HG03039 (cell line): ENCODE results near the gene NMUR2.
A peak's percentile ranks its signal among the peaks of the same experiment; 100 is the strongest.

Source experiments
- ATAC-seq: cut with Tn5 transposase; IDR thresholded peaks from one replicate; pipeline ENCODE4 v1.9.1; 2021; ENCODE audit warnings: mild to moderate bottlenecking, moderate library complexity; ENCODE audit not compliant: unreplicated experiment

The NMUR2 gene

GRCh38 chr5:152372875-152373274, 32.2 kb downstream of the NMUR2 start:
- no peak for ATAC-seq

GRCh38 chr5:152369298-152369697, 35.8 kb downstream of the NMUR2 start:
- no peak for ATAC-seq

GRCh38 chr5:152367554-152367953, 37.5 kb downstream of the NMUR2 start:
- ATAC-seq: no peak

- no peak for ATAC-seq
These were observed 38.4 kb downstream of the NMUR2 start for GRCh38 chr5:152366716-152367115.

GRCh38 chr5:152364899-152365298, 40.2 kb downstream of the NMUR2 start:
- no peak for ATAC-seq

- ATAC-seq: no peak
These were observed 40.9 kb downstream of the NMUR2 start for GRCh38 chr5:152364172-152364571.

- ATAC-seq: no peak
These were observed 46.1 kb downstream of the NMUR2 start for GRCh38 chr5:152358861-152359568.

- no peak for ATAC-seq
These were observed 48.6 kb downstream of the NMUR2 start for GRCh38 chr5:152356506-152356905.

GRCh38 chr5:152355061-152355460, 50.0 kb downstream of the NMUR2 start:
- ATAC-seq: no peak

- no peak for ATAC-seq
These were observed 52.1 kb downstream of the NMUR2 start for GRCh38 chr5:152353001-152353400.

- peak; percentile 67 for ATAC-seq
These were observed 55.2 kb downstream of the NMUR2 start for GRCh38 chr5:152349683-152350526.
